Activated CD8-positive, alpha-beta memory T cell treated with anti-CD3 and anti-CD28 coated beads for 36 hours (primary cell): ENCODE measurements around the gene ZC3H12C. TPM values are rescaled to one million over a fixed set of nuclear protein-coding genes. Genes with fewer than 3 reads are reported as not detected.

Source experiments
- CTCF ChIA-PET: fragments of 350-600 bp; sonication (Branson Sonifier 250); formaldehyde crosslinking; loops from one replicate; lab custom pipeline; 2021; ENCODE audit warnings: antibody characterized with exemption; lab: Charles Lee
- POLR2A ChIA-PET: fragments of 350-600 bp; sonication (Branson Sonifier 250); formaldehyde crosslinking; loops from one replicate; lab custom pipeline; 2021; ENCODE audit warnings: antibody characterized with exemption; lab: Charles Lee
- total RNA-seq, 2 experiments: library from RNA; stranded (reverse); gene quantifications; one replicate each; pipeline ENCODE4 v1.2.3, GENCODE V29; 2021

The ZC3H12C gene
- total RNA-seq, 2 experiments from 2014 or later, result 2.3 to 2.6 TPM

DNA sequence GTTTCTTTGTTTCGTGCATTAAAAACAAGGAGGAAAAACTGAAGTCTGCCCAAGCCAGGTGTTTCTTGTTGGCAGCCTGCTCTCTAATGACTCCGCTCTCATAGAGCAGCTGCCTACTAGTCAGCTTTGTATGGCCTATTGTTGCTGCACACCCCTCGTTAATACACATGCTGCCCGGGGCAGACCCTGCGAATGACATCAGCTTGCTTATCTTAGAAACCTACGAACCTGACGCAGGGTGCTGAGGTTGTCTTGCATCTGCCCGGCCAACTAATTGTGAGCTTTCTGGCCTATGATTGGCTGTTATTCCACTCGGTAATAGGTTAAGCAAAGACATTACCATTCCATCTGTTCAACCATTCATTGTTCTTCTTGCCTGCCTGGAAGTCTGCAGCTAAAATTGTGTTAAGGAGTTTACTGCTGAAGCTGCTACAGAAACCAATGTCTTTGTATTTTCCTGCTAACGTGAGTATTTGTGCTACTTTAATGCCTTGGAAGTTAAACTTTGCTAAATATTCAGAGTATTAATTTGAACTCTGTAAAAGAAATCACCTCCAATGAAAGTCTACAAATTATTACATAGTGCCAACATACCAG is 37.5 kb downstream of the ZC3H12C start:
- POLR2A ChIA-PET, result no interaction called here
- CTCF ChIA-PET, result no interaction called here

DNA sequence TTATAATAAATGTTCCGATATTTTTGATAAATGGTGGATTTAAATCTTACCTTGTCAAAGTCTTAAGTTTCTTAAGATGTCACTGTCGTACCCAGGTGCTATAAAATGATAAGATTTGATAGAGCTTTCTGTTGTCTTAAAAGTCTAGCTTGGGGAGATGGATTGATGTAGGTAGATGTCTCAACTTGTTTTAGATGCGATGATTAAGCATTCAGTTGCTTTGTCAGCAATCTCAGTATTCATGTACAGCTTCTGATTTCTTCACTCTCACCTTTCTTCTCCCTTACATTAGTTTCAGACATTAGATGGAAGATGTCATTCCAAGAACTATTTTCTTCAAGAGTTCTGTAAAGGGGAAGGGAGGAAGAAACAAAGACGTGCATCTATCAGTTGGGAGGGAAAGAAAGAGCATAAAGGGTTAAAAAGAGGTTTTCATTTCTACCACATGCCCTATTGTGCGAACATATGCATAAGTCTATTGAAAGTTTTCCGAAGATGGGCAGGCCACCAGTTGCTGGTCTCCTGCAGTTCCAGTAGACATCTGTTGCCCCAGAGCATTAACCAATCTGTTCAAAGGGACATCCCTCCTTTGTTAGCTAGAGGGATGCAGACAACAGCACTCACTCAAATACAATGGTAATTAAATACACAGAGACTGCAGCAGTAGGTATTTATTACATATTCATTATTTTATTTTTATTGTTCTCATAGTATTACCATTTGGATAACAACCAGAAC is 38.4 kb downstream of the ZC3H12C start:
- ChIA-PET POLR2A (no interaction called here), CTCF (no interaction called here)

DNA sequence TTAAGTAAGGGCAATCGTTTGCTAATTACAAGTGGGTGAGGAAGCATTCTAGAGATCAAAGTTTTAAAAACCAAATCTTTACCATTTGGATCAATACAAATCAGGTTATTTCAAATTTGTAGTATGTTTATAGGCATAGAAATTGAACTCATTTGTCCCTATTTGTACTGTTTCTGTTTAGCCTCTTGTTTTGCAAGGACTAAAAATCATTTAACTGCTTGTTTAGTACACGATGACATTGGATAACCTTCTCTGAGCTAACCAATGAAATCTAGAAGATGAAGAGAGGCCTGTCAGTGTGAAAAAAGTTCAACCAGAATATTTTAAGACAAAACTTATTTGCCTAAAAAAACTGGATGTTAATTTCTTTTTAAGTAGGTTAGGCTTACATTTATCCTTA is 40.0 kb downstream of the ZC3H12C start:
- ChIA-PET POLR2A (no interaction called here), CTCF (no interaction called here)

DNA sequence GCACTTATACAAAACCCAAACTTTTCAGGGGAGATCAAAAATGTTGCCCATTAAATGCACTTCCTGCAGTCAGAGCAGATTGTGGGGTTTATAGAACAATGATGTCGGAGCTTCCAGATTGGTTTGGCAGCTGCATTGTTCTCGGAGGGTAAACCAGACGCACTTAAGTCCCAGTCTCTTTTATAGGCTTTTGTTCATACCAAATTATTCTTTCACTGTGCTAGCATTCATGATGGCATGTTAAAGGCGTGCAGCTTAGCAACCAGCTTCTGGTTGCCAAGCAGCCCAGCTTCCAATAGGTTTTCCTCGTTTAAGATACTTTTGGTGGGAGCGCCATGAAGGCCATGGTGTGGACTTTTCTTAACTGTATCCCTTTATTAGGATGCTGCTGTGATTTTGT is 40.9 kb downstream of the ZC3H12C start:
- POLR2A ChIA-PET, result no interaction called here
- CTCF ChIA-PET, result no interaction called here

DNA sequence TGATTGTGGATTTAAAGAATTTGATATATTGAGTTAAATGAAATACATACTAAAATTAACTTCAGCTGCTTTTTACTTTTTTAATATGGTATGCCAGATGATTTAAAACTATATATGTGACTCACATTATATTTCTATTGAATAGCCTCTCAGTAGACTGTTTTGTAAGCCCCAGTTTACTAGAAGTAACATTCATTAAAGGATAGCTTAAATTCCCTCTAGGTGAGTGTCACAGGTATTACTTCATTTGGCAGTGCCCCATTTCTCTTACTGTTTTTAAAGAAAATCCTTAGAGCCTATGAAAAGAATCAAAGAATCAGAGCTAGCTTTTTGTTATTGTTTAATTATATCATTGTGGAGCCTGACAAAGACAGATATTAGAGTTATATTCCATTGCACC is 48.6 kb downstream of the ZC3H12C start:
- ChIA-PET CTCF (no interaction called here), POLR2A (no interaction called here)

DNA sequence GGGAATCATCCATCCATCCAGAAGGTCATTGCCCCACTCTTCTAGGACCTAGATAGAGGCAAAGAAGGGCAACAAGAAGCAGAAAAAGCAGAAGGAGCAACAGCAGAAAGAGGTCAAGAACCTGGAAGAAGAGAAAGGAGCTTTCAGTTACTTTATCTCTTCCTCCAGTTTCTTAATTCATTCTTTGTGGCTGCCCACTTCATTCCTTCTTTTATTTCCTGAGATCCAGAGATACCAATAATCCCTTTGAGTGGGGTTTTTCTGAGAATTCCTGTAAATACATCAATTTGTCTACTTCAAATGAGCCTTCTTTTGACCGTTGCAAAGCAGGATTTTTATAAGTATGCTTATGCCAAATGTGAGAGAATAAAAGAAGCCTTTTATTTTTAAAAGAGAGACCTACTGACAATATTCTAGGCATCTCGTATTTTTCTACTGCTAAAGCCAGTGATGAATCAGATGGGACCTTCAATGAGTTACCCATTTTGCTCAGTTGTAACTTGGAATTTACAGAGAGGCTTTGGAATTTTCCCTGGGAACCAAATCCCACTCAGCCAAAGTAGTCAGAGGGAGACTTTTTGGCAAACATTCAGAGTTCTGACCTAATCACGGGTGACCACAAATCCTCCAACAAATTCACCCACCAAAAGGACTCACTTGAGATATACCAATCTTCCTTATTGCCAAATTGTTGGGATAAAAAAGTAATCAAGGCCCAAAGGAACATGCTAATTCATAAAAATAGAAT is 54.9 kb downstream of the ZC3H12C start:
- ChIA-PET POLR2A (no interaction called here), CTCF (no interaction called here)

DNA sequence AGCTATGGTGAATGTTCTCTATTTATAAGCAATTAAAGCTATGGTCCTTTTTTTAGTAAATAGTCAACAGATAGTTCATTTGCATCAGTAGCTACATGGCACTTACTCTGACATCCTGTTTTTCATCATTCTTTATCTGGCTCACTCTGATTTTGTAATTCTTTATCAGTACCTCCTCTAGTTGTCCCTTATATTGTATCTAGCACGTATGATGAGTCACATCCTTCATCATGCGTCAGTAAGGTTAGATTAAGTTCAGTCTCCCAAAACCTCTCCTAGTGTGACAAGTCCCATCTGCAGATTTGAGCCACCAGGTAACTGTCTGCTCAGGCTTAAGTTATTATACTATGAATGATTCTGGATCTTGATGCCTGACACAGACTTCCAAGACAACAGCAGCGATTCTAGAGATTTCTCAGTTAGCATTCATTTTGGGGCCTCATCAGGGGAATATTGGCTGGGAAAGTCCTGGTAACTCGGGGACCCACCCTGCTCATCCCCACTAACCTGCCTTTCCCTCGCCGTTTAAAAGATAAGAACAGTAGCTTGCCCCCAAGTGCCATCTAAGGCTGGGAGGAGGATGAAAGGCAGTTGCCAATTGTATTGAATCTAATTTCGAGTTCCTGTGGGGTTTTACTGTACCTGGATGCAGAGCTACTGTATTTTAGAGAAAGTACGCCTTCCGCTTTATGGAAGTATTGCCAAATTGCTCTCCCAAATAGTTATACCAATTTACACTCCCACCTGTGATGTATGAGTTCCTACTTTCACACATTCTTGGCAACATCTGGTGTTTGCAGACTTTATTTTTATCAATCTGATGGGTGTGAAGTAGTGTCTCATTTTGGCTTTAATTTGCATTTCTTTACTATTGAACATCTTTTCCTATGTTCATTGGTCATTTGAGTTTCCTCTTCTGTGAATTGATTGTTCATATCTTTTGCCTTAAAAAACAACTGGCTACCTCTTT is 55.9 kb downstream of the ZC3H12C start:
- CTCF ChIA-PET, result no interaction called here
- POLR2A ChIA-PET, result no interaction called here

DNA sequence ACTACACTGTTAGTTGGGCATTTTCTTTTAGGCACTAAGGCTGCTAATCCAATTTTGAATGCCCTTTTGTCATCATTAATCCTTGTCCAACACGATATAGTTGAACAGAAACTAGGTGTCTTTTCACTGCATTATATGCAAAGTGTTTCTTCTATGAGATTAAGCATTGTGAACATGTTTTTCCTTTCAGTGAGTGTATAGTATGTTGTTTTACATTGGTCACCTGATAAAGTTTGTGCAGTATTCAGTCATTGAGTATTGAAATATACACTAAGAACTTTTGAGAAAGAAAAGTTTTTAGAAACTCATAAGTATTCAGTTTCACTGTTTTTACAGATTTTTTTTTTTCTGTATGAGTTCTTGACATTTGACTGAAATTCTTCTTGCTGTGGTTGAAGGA is 59.0 kb downstream of the ZC3H12C start:
- CTCF ChIA-PET, result no interaction called here
- POLR2A ChIA-PET, result no interaction called here

DNA sequence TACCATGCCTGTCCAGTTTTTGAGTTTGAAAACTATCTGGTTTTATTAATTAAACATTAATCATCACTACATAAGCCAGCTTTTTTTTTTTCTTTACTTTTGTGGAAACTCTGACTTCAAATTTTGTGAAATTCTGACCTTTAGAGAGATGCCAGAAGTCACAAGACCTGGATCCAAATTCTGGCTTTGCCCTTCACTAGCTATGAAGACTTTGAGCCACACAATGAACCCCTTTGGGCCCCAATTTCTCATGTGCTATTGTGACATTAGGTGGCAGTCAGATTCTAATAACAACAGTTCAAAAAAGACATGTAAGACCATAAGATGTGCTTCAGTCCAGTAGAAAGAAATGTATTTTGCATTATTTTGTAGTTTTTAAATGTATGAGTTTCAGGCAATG is 60.3 kb downstream of the ZC3H12C start:
- POLR2A ChIA-PET, result no interaction called here
- CTCF ChIA-PET, result no interaction called here

DNA sequence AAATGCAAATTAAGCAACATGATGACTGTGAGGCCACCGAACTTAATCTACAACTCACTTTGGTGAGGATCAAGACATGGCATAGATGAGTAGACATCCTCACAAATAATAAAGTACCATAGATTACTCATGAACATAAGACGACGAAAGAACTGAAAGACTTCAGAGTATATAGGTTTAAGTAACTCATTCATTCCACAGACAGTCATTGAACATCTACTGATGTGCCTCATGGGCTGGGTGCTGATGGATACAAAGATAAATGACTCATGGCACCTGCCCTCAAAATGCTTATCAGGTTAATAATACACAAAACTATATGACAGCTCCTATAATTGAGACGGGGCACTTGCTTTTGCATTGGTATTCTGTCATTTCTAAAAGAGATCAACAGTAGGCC is 63.3 kb downstream of the ZC3H12C start:
- ChIA-PET POLR2A (no interaction called here), CTCF (no interaction called here)

DNA sequence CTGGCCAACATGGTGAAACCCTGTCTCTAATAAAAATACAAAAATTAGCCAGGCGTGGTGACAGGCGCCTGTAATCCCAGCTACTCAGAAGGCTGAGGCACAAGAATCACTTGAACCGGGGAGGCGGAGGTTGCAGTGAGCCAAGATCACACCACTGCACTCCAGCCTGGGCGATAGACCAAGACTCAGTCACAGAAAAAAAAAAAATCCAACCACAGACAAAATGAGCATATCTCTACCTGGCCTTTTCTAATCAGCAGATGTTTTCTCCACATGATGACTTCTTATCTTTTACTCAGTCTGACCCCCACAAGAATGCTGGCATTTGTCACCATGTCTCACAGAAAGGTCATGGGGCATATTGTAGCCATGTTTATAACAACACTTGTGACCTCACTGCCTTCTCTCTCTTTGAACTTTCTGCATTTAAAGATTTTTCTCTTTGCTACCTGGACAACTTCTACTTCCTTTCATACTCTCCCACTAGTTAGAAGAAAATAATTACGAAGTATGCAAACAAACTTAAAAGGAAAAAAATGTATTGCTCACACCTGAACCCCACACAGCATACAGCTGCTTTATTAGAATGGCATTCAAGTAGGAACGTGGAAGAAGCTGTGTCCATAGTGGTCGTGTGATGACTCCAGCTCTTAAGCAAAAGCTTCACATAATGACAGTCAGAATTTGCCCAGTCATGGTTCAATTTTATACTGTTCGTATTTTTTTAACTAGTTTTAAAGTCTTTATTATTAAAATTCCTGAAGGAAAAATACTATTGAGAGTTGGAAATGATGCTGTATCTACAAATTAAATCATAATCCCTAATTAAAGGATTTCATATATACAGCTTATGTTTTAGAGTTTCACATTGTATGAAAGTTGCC is 65.4 kb downstream of the ZC3H12C start:
- CTCF ChIA-PET, result interaction anchor here (1.4 kb wide), 2 partner anchors 14 to 16 kb away, joined by 3 read pairs; no protein-coding TSS in a partner anchor
- POLR2A ChIA-PET, result no interaction called here

DNA sequence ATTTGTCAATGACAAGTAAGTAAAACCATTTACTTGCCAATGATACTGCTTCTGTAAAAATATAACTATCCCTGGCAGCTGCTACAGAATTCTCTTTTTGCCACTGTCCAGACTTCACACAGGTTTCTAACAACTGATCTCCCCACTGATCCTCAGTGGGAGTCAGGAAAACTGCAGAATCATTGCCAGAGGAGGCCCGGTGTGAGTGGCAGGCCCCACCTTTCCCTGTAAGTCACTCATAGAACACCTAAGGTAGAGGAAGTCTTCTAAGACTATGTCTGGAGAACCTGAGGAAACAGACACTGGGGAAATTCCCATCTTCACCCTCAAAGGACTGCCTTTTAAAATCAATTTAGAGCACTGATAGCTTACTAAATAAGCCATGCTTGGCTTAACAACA is 66.3 kb downstream of the ZC3H12C start:
- CTCF ChIA-PET, result interaction anchor here (1.4 kb wide), 2 partner anchors 13 to 15 kb away, joined by 3 read pairs; no protein-coding TSS in a partner anchor
- POLR2A ChIA-PET, result no interaction called here

DNA sequence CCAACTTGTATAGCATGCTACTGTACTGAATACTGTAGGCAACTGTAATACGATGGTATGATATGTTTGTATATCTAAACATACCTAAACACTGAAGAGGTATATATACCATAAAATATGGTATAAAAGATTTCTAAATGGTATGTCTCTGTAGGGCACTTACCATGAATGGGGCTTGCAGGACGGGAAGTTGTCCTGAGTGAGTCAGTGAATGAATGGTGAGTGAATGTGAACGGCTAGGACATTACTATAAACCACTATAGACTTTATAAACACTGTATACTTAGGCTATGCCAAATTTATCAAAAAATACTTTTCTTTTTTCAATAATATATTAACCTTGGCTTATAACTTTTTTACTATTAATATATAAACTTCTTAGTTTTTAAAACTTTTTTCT is 66.8 kb downstream of the ZC3H12C start:
- CTCF ChIA-PET, result interaction anchor here (0.9 to 1.4 kb wide), 2 partner anchors 13 to 471 kb away, joined by 3 read pairs; no protein-coding TSS in a partner anchor
- POLR2A ChIA-PET, result no interaction called here

DNA sequence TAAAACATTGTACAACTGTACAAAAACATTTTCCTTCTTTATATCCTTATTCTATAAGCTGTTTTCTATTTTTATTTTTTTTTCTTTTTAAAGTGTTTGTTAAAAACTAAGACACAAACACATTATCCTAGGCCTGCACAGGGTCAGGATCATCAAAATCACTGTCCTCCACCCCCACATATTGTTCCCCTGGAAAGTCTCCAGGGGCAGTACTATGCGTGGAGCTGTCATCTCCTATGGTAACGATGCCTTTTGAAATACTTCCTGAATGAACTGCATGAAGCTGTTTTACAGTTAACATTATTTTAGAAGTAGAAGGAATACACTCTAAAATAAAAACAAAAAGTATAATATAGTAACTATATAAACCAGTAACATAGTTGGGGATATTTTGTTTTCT is 67.2 kb downstream of the ZC3H12C start:
- CTCF ChIA-PET, result interaction anchor here (0.9 kb wide), 1 partner anchor 472 kb away, joined by 3 read pairs; no protein-coding TSS in a partner anchor
- POLR2A ChIA-PET, result no interaction called here

DNA sequence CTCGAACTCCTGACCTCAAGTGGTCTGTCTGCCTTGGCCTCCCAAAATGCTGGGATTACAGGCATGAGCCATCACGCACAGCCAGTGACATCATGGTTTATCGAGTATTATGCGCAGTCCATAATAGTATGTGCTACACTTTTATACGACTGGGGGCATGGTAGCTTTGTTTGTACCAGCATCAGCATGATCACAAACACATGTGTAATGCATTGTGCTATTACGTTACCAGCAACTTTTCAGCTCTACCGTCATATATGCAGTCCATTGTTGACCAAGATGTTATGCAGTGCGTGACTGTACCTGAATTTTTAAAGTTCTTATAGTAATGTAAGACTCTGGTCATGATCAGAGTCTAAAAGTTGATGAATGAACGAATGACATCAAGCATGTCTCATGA is 67.9 kb downstream of the ZC3H12C start:
- POLR2A ChIA-PET, result no interaction called here
- CTCF ChIA-PET, result interaction anchor here (0.6 to 1.8 kb wide), 3 partner anchors 13 to 472 kb away, joined by 3 to 4 read pairs (median 3); no protein-coding TSS in a partner anchor

DNA sequence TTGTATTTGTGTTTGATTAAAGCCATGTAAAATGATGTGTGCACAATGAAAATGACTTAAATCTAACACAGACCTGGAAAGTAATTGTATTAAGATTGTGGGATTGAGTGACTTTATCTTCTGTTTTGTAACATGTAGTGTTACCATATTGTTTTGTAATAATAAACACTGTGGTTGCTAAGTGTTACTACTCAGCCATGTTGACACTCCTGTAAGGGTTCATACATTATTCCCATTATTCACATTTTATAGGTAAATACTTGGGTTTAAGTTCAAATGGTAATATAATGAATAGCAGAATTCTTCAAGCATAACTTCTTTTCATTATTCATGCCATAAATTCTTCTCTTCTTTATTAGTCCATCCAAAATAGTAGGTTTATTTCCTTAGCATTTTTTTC is 69.0 kb downstream of the ZC3H12C start:
- POLR2A ChIA-PET, result no interaction called here
- CTCF ChIA-PET, result interaction anchor here (1.8 kb wide), 1 partner anchor 12 kb away, joined by 4 read pairs; no protein-coding TSS in a partner anchor

DNA sequence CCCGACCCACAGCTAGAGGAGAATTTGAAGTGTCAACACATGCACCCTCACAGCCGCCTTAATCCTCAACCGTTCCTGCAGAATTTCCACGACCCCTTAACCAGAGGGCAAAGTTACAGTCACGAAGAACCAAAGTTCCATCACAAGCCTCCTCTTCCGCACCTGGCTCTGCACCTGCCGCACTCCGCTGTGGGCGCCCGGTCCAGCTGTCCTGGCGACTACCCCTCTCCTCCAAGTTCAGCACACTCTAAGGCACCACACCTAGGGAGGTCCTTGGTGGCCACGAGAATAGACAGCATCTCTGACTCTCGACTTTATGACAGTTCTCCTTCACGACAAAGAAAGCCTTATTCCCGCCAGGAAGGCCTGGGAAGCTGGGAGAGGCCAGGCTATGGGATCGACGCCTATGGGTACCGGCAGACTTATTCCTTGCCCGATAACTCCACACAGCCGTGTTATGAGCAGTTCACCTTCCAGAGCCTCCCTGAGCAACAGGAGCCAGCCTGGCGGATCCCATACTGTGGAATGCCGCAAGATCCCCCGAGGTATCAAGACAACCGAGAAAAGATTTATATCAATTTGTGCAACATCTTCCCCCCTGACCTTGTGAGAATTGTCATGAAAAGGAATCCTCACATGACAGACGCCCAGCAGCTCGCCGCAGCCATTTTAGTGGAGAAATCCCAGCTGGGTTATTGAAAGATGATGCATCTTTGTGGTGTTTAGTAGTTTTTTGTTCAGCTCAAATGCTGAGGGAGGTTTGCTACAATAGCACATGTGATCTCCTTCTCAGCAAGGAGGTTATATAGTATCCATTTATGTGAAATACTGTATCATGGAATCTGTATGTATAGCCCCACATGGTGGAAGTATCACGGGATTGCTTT is 72.1 kb downstream of the ZC3H12C start:
- POLR2A ChIA-PET, result no interaction called here
- CTCF ChIA-PET, result no interaction called here
